ENCODE measurements around the gene C2orf49. TPM values are rescaled to one million over a fixed set of nuclear protein-coding genes. Genes with fewer than 3 reads are reported as not detected.

C2orf49 gene
- total and polyA plus RNA-seq, 10 of the 15 experiments (the other 5 are each of a cell fraction or from before 2014, with no cell fraction given) = 7.2 to 24.2 (median 15.5) TPM

DNA sequence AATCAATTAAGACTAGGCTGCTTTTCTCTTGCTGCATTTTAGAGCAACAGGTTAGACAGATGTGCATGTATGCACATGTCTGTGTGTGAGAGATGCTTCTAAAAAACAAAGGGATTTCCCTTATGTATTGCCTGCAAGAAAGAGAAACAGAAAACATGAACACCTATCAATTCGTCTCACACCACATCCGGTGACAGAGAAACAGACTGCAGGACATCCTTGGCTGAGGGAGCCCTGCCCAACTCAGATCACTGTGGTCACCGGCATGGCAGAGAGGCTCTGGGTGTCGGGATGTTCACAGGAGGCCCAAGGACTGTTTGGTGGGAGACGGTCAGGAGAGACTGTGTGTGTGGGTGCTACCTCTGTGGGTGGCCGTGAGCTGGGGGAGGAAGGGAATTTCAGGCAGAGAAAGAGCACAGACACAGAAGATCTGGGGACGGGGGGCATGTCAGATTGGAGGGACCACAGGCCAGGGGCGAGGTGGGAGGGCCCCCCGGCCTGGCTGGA, 36.6 kb downstream of the C2orf49 start (continued):
- no peak for TF ChIP-seq REST (IDR thresholded peaks at IDR 0.05; ENCODE audit: low read depth, low read length)
- no peak for TF ChIP-seq SUZ12 (IDR thresholded peaks at IDR 0.05; ENCODE audit: unreplicated experiment)
- no peak for TF ChIP-seq KDM1A (IDR thresholded peaks at IDR 0.05; ENCODE audit: borderline replicate concordance)
- TF ChIP-seq GABPA (IDR thresholded peaks at IDR 0.05; ENCODE audit: low read depth) = peak; percentile 55; the same call in 1 of the 2 replicates
- no peak for TF ChIP-seq ZBED1 (IDR thresholded peaks at IDR 0.05; ENCODE audit: borderline replicate concordance)
- no peak for TF ChIP-seq ZNF274 (IDR thresholded peaks at IDR 0.05; ENCODE audit: insufficient read depth, insufficient read length)
- peak; percentile 50; the same call in 1 of the 2 replicates for TF ChIP-seq CBFB (IDR thresholded peaks at IDR 0.05; ENCODE audit: low read depth)

DNA sequence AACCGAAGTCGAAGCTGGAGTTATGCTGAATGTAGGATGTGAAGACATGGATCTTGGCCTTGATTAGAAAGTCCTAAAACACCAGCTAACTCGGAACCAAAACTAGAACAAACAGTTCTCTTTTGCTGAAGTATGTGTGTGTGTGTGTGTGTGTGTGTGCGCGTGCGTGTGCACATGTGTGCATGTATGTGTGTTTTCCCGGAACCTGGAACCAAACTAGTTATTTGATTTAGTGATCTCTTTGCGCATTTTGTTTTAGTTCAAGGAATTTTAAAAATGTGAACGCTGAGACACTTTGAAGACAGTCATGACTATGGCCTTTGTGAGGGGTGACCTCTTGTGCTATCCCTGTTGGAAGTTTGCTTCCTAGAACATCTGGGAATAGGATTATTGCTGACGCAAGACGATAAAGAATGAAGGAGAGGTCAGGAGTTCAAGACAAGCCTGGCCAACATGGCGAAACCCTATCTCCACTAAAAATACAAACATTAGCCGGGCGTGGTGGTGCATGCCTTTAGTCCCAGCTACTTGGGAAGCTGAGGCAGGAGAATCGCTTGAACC, 37.7 kb downstream of the C2orf49 start:
- Histone ChIP-seq H3K4me1 (ENCODE audit: control insufficient read depth, insufficient read depth, low read length) (peaks cover 13% of the 10 kb centered on the region), H3K27ac (ENCODE audit: control insufficient read depth, insufficient read depth) (no peak overlapping the region), H3K4me3 (no peak overlapping the region), H3K36me3 (ENCODE audit: control insufficient read depth in 2 of 2, insufficient read depth in 2 of 2, low read length in 1 of 2) (no peaks in the 10 kb centered on the region), H3K79me2 (ENCODE audit: control insufficient read depth, insufficient read depth, low read length) (no peaks in the 10 kb centered on the region; the same call in none of the 2 replicates), H3K9ac (ENCODE audit: control insufficient read depth, insufficient read depth, low read length) (no peak overlapping the region), H2AFZ (ENCODE audit: control insufficient read depth, low read depth, low read length) (no peak overlapping the region; the same call in 1 of the 2 replicates), H4K20me1 (ENCODE audit: control insufficient read depth, insufficient read depth) (no peaks in the 10 kb centered on the region), H3K4me2 (ENCODE audit: control insufficient read depth, insufficient read depth) (peak overlapping the region; percentile 85; the same call in 1 of the 2 replicates), H3K9me3 (replicated peaks; ENCODE audit: control insufficient read depth, insufficient read depth, low read length) (no peaks in the 10 kb centered on the region), H3K27me3 (replicated peaks in 1 of 2; ENCODE audit: control insufficient read depth in 2 of 2, insufficient read depth in 2 of 2, low read length in 1 of 2) (no peaks in the 10 kb centered on the region)
- ChIA-PET RAD21 (ENCODE audit: unreplicated experiment) (no interaction called here), POLR2A (no interaction called here), SMC1A (ENCODE audit: uncharacterized antibody, unreplicated experiment) (interaction anchor here (0.7 to 1.9 kb wide), 4 partner anchors 9 to 424 kb away, joined by 3 to 5 read pairs (median 3); no protein-coding TSS in a partner anchor), CTCF (interaction anchor here (1.2 kb wide), 1 partner anchor 146 kb away, joined by 3 read pairs; no protein-coding TSS in a partner anchor)
- in situ Hi-C loops (cut with MboI) (no loop called here), intact Hi-C loops (cut with micrococcal nuclease; ENCODE audit: unreplicated experiment) (loop anchor here (10.0 kb wide), 1 partner anchor 370 kb away; the partner anchor contains the start of gene NCK2)
- 68% methylated on average over 15 of the region's 15 CpGs for WGBS (ENCODE audit: insufficient coverage, insufficient replicate concordance, low lambda C conversion rate, missing lambda C conversion rate)
- no peak for FAIRE-seq
- no TSS peak for BruUV-seq (replicated peaks)
- no peak for ATAC-seq
- DNase-seq (ENCODE audit: low read depth, low spot score) = no peak
- no peak for TF ChIP-seq FOXK2 (IDR thresholded peaks at IDR 0.05)
- TF ChIP-seq RELB (IDR thresholded peaks at IDR 0.05; ENCODE audit: low read depth) = no peak
- TF ChIP-seq ASH2L (IDR thresholded peaks at IDR 0.05; ENCODE audit: borderline replicate concordance, low read depth) = no peak
- TF ChIP-seq LARP7 (IDR thresholded peaks at IDR 0.05) = no peak
- TF ChIP-seq SUZ12 (IDR thresholded peaks at IDR 0.05; ENCODE audit: unreplicated experiment) = no peak
- no peak for TF ChIP-seq STAT1 (conservative IDR thresholded peaks at IDR 0.05)
- TF ChIP-seq IRF4 (IDR thresholded peaks at IDR 0.05; ENCODE audit: low read depth, low read length) = no peak
- TF ChIP-seq, protein P1, sequence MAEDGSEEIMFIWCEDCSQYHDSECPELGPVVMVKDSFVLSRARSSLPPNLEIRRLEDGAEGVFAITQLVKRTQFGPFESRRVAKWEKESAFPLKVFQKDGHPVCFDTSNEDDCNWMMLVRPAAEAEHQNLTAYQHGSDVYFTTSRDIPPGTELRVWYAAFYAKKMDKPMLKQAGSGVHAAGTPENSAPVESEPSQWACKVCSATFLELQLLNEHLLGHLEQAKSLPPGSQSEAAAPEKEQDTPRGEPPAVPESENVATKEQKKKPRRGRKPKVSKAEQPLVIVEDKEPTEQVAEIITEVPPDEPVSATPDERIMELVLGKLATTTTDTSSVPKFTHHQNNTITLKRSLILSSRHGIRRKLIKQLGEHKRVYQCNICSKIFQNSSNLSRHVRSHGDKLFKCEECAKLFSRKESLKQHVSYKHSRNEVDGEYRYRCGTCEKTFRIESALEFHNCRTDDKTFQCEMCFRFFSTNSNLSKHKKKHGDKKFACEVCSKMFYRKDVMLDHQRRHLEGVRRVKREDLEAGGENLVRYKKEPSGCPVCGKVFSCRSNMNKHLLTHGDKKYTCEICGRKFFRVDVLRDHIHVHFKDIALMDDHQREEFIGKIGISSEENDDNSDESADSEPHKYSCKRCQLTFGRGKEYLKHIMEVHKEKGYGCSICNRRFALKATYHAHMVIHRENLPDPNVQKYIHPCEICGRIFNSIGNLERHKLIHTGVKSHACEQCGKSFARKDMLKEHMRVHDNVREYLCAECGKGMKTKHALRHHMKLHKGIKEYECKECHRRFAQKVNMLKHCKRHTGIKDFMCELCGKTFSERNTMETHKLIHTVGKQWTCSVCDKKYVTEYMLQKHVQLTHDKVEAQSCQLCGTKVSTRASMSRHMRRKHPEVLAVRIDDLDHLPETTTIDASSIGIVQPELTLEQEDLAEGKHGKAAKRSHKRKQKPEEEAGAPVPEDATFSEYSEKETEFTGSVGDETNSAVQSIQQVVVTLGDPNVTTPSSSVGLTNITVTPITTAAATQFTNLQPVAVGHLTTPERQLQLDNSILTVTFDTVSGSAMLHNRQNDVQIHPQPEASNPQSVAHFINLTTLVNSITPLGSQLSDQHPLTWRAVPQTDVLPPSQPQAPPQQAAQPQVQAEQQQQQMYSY (CRISPR knock-in tag; IDR thresholded peaks at IDR 0.05) = no peak

All from GM12878 (cell line).